ENCODE results near the gene NR2C1.

NR2C1 gene

DNA sequence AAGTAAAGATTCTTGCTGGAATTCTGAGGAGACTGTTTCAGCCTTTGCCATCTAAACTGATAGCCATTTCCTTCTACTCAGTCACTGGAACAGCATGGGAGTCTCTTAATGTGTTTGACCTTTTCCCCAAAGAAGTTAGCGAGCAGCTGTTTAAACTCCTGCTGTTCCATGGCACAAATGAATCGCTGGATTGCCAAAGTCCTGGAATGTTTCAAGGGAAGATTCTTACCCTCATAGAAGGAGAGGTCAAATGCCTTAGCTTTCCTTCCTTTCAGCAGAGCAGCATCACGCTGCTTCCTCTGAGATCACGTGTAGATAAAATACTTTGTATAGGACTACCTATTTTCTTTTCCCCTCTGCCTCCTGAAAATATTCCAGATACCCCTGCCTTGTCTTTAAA is 10.5 kb upstream of the NR2C1 start:
- DNase-seq (ENCODE audit: low spot score) = no peak

DNA sequence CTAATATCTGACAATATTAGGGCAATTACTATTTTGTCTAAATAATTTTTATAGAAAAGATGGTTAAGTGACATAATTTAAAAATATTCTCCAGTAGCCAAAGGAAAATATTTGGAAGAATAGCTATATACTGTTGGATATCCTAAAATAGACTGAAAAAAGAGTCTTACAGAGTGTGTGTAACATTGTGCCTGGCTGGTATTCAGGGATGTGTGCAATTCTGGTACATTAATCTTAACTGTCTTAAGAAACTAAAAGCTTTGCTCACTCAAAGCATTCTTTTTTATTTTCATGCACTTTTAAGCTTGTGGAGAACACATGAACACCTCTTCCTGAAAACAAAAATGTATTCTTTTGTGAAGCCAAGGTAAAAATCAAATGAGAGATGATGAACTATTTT is 10.1 kb upstream of the NR2C1 start:
- no peak for DNase-seq (ENCODE audit: low spot score)

DNA sequence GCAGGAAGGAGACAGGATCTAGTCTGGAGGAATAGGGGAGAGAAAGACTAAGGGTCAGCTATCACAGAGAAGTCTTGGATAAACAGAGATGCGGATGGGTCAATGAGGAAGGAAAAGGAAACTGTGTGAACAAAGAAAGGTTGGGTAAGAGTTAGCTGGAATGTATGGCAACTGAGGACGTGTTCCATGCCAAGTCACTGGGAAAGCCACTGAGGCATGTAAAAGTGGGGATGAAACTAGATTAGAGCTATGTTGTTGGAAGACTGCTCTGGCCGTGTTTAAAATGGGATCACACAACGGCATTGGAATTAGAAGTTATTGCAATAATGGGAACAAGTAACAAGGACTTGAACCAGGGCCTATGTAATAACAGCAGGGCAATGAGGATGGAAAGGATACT is 3.9 kb upstream of the NR2C1 start:
- no peak for DNase-seq (ENCODE audit: low spot score)

DNA sequence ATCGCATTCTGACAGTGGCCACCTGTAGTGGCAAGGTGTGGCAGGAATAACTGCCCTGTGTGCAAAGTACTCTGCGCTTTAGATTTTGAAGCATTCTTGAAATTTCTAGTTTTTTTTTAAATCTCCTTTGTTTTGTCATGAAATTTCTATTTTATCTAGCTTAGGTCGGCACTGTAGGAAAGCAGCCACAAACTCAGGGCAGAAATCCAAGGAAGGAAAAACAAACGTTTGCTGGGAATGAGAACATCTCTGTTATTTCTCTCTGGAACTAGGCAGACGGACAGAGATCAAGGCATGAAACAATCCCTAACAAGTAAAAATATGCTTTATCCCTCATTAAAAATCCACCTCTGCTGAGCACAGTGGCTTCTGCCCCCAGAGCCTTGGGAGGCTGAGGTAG is 1.3 kb upstream of the NR2C1 start:
- DNase-seq (ENCODE audit: low spot score) = no peak

DNA sequence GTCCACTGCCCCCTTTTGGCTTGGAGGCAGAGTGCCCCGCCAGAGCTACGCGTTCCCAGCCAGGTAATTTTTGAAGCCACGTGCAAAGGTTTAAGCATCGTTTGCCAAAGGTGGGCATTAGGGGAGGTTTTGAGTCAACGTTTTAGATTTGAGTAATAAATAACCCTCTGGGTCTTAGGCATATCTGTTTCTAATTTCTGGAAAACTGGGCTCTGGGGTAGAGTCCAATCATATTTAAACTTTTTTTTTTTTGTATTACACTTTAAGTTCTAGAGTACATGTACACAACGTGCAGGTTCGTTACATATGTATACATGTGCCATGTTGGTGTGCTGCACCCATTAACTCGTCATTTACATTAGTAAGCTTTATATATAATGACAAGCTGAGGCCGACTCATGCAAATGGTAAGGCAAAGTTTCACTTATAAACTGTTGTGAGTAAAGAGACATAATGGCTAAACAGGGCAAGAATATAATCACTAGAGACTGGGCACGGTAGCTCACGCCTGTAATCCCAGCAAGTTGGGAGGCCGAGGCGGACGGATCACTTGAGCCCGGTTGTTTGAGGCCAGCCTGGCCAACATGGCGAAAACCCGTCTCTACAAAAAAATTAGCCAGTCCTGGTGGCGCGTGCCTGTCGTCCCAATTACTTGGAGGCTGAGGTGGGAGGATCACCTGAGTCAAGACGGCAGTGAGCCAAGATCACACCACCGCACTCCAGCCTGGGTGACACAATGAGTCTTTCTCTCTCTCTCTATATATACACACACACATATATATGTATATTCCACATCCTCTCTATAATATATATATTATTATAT is 491 bp upstream of the NR2C1 start:
- no peak for DNase-seq (ENCODE audit: low spot score)

DNA sequence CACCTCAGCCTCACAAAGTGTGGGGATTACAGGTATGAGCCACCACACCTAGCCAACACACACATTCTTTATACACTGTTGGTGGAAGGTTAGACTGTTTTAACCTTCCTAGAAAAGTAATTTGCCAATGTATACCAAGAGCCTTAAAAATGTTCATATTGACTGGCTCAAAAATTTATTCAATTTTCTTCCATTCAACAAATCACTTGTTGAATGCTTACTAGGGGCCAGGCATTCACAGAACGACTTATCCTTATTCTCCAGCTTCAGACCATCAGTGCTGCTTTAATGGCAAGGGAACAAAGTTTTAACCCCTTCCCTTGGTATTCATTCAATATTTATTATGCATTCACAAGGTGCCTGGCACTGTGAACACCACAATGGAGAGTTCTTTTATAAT is 3.0 kb downstream of the NR2C1 start:
- no peak for DNase-seq (ENCODE audit: low spot score)

DNA sequence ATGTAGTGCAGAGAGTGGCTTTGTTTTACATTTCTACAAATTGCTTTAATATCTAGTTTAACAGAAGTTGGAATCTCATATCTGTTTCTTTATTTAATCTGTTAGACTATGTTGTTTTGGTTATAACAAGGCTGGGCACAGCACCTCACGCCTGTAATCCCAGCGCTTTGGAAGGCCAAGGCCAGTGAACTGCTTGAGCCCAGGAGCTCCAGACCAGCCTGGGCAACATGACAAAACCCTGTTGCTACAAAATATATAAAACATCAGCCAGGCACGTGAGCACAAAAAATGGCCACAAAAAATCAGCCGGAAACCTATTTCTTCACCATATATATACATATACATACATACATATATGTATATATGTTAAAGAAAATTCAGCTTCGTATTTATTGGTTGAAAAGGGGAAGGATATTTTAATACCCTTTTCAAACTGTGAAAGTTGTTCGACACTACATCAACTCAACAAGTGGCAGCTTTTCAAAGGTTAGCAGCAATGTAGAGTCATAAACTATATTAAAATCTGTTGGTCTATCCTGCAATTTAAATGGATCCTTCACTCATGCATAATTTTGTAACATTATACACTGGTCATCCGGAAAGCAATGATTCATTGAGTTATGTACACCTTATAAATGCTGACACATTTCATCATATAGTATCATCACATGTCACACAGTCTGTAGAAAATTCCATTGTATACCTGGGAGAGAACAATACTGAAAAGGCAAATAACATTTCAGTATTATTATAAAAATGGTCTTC is 7.1 kb downstream of the NR2C1 start:
- DNase-seq (ENCODE audit: low spot score) = no peak

DNA sequence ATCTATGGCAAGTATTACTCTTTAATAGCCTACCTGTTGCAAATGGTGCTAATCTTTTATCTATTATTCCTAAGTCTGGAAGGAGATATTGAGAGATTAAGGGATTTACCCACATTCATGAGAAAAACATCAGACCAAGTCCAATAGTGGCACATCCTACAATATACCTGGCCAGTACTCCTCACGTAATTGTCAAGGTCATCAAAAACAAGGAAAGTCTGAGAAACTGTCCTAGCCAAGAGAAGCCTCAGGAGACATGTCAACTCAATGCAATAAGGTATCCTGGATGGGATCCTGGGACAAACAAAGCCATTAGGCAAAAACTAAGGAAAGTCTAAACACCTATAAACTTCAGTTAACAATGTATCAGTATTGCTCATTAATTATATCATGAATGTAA is 12.5 kb downstream of the NR2C1 start:
- DNase-seq (ENCODE audit: low spot score) = no peak

DNA sequence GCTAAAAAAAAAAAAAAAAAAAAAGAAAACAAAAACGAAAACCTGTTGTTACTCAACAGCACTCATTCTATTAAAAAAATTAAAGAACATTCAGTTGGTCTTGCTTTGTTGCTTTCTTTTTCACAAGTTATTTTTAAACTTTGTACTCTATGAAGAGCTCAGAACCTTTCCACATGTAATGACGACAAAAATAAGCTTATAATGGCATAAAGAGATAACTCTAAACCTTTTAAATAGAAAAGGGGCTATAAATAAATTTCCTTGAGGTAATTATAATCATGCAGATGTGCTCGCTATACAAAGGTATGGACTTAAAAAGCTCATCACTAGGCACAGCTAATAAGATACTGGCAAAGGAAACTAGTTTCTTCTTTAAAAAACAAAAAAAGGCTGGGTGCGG is 13.4 kb downstream of the NR2C1 start:
- DNase-seq (ENCODE audit: low spot score) = no peak

DNA sequence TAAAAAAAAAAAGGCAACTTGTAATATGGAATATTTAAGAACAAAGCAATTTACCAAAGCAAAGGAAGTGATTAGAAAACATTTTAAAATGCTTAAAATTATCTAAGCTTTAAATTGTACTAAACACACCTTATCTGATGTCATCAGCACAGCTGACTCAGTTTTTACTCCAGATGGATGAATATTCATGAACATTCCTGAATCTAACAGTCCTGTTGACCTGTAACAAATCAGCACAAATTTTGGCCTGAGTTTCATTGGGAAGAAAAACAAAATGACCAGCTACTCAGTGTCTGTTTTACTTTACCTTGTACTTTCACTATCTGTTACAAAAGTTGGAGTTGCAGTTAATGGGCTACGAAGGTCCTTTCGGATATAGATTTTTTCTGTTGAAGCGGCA is 16.0 kb downstream of the NR2C1 start:
- DNase-seq (ENCODE audit: low spot score) = no peak

DNA sequence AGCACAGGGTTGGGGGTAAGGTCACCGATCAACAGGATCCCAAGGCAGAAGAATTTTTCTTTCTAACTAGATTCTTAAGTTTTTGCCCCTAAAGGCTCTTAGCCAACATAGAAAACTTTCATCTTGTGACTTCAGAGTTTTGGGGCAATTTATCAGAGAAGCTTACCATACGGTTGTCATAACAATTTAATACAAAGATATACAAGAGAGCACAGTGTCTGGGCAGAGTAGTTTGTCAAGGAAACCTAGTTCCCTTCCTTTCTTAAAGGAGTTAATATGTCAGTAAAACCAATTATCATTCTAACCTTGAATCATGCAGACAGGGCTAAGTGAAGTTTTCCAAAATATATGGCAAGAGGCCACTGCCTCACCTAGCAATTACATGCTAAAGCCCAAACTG is 18.4 kb downstream of the NR2C1 start:
- no peak for DNase-seq (ENCODE audit: low spot score)

DNA sequence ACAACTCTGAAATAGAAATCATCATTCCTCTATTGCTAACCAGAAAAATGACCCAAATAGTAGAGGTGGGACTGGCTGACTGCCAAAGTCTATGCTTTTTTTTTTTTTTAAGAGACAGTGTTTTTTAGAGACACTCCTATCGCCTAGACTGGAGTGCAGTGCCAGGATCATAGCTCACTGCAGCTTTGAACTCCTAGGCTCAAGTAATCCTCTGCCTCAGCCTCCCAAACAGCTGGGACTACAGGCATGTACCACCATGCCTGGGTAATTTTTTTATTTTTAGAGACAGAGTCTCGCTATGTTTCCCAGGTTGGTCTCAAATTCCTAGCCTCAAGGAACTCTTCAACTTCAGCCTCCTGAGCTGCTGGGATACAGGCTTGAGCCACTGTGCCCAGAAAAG is 19.2 kb downstream of the NR2C1 start:
- DNase-seq (ENCODE audit: low spot score) = no peak

DNA sequence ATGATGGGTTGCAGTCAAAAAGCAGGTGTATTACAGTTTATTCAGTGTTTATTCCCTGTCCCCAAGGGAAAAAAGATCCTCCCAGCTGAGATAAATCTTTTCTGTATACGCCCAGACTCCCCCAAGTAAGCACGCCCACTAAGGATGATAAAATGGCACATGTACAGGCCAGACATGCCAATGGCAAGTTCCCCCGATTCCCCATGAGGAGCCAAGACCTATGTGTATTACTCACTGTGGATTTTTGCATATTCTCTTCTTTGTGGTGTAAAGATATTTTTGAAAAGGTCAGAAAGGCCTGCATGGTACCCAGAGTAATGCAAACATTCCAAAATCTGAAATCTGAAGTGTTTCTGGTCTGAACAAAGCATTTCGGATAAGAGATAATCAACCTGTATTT is 22.2 kb downstream of the NR2C1 start:
- no peak for DNase-seq (ENCODE audit: low spot score)

DNA sequence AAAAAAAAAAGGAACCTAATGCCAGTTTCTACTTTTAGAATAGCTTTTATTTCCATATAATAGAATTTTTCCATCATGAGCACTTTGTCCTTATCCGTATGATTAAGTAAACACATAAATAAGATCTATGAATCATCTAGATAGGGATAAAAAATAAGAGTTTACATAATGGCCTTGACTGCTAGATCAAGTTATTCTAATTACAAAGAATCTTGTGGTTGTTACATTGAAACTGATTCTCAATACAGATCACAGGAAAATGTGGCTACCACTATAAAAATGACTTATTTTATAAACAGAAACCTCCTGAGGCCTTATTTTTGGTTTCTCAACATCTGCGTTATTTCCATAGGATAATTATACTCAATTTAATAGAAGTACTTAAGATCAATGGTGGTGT is 35.5 kb downstream of the NR2C1 start:
- DNase-seq (ENCODE audit: low spot score) = no peak

DNA sequence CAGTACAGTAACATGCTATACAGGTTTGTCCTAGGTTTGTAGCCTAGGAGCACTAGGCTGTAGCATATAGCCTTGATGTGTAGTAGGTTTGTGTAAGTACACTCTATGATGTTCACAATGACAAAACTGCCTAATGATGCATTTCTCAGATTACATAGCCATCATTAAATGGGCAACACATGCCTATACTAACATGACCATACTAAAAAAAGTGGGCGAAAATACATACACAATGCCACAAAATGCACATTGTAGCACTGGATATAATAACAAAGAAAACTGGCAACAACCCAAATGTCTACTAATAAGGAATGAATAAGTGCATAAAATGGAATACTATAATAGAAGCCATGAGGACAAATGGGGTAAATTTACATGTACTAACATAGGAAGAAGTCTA is 38.7 kb downstream of the NR2C1 start:
- no peak for DNase-seq (ENCODE audit: low spot score)

DNA sequence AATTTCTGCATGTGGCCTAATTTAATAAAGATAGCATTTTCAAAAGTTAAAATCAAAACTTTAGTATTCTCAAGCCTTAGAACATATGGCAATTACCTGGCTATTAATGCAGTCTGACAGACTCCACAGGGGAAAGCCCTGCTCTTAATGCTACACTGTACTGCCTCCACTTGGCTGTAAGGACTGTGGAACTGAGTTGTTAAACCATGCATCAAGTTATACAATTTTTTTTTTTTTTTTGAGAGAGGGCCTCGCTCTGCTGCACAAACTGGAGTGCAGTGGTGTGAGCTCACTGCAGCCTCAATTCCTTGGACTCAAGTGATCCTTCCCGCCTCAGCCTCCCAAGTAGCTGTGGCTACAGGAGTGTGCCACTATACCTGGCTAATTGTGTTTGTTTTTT is 50.9 kb downstream of the NR2C1 start:
- no peak for DNase-seq (ENCODE audit: low spot score)

DNA sequence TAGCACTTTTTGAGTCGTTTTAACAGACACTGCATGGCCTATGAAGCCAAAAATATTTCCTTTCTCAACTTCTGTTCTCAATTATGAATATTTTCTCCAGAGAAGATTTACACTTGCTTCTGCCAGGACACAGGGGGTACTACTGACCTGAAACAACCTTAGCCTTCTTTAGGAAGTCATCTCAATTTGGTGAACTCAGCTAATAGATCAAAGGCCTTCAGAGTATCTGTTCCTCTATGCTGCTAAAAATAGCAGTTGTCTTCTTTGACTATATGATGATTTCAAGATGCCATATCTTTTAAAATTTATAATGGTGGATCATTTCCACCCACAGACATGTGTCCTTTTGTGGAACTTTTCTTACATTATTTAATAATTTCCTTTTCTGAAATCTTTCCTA is 55.9 kb downstream of the NR2C1 start:
- no peak for DNase-seq (ENCODE audit: low spot score)

DNA sequence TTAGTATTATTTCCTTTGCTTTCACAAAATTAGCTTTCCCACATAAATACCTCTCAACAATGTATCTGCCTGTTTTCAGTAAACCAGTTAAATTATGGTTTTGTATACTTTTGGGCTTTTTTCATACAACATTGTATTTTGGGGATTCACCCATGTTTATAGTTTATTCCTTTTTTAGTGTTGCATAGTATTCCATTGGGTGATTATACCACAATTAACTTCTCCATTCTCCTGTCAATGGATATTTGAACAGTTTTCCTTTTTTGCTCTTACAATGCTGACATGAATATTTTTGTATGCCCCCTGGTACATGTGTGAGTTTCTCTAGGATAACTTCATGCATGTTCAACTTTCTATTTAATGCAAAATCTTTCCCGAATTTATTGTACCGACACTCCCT is 57.3 kb downstream of the NR2C1 start:
- no peak for DNase-seq (ENCODE audit: low spot score)

DNA sequence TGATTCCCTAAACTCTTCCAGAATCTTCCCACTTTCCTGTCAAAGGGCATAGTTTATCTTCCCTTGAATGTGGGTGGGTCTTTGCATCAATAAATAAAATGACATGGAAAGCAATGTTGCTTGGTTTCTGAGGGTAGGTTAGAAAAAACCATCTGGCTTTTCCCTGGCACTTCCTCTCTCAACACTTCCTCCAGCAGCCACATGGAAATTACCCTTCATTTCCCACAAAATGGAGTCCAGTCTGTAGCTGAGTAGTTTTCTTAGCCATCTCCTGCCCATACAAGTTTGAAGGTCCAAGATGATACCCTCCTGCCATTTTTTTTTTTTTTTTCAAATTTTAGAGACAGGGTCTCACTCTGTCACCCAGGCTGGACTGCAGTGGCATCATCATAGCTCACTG is 58.9 kb downstream of the NR2C1 start:
- no peak for DNase-seq (ENCODE audit: low spot score)

DNA sequence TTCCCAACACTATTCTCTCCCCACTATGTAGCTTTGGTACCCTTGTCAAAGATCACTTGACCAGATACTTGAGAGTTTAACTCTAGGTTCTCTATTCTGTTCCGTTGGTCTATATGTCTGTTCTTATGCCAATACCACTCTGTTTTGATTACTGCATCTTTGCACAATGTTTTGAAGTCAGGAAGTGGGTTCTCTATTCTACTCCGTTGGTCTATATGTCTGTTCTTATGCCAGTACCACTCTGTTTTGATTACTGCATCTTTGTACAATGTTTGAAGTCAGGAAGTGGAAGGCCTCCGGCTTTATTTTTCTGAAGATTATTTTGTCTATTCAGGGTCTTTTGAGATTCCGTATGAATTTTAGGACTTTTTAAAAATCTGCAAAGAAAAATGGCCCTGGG is 67.2 kb downstream of the NR2C1 start:
- DNase-seq (ENCODE audit: low spot score) = no peak

DNA sequence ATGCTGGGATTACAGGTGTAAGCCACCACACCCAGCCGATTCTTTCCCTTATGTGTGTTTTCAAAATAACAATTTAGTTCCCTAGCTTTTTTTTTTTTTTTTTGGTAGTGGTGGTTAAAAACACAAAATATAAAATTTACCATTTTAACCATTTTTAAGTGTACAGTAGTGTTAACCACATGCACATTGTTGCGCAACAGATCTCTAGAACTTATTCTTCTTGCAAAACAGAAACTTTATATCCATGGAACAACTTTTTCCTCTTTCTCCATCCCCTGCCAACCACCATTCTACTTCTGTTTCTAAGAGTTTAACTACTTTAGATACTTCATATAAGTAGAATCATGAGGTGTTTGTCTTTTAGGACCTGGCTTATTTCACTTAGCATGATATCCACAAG is 68.8 kb downstream of the NR2C1 start:
- no peak for DNase-seq (ENCODE audit: low spot score)

DNA sequence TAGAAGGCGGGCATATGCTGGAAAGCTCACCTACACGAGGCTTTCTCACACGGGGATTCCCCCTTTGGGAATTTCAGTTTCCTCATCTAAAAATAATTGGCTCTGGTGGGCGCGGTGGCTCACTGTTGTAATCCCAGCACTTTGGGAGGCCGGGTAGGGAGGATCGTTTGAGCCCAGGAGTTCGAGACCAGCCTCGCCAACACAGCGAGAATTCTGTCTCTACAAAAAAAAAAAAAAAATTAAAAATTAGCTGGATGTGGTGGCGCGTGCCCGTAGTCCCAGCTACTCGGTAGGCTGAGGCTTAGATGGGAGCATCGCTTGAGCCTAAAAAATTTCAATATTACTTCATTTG is 69.5 kb downstream of the NR2C1 start:
- DNase-seq (ENCODE audit: low spot score) = no peak

DNA sequence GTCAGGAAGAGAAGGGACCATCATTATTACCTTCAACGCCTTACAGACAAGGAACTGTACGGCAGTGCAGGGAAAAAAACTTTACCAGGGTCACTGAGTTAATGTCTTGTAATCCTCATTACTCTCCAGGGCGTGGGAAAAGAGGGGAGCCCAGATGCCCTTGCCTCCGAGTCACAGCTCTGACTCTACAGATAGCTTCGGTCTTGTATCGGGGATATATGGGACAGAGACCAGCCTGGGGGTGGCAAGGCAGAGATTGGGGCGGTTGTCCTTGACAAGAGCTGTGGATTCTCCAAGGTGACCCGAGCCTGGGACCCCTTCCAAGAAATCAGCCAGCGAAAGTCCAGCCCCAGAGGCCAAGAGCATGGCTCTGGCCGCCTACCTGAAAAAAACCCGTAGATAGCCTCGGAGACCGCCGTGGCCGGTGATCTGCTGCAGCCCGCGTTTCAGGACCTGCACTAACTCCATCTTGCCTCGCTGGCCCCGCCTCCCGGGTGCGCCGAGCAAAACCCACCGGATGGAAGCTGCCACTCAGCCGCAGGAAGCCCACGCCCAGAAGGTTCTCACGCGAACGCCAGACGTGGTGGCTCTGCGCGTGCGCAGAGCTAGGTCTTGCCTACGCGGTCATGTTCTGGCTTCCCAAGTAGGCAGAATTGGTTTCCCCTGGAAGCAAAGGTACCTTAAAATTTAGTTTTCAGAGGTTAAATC is 70.1 kb downstream of the NR2C1 start, which contains the start of gene NDUFA12:
NDUFA12 (minus strand) TSS at position 485 of the 708 bp plus-strand sequence; CDS start at position 468, 17 bp downstream.
- DNase-seq (ENCODE audit: low spot score) = peak; percentile 92
